Endodermal cell (in vitro differentiated cells): ENCODE measurements around the gene CORO6. TPM values are rescaled to one million over a fixed set of nuclear protein-coding genes. Genes with fewer than 3 reads are reported as not detected.

Experiments
- DNase-seq: peaks from one replicate; pipeline ENCODE4 v3.0.0-alpha.2; 2017
- H3K27ac ChIP-seq: 2 replicates; pipeline ENCODE4 v1.5.1; 2013; ENCODE audit warnings: mild to moderate bottlenecking, low read depth, low read length, moderate library complexity
- H3K27me3 ChIP-seq: 2 replicates; pipeline ENCODE4 v1.6.1; 2013; ENCODE audit warnings: mild to moderate bottlenecking, low read length, moderate library complexity; ENCODE audit not compliant: insufficient read depth, control insufficient read depth, poor library complexity, severe bottlenecking
- H3K36me3 ChIP-seq: 2 replicates; pipeline ENCODE4 v1.7.0; 2013; ENCODE audit warnings: mild to moderate bottlenecking, low read length, moderate library complexity; ENCODE audit not compliant: control insufficient read depth, insufficient read depth
- H3K4me1 ChIP-seq: one replicate; pipeline ENCODE4 v1.7.0; 2013; ENCODE audit warnings: low read length; ENCODE audit not compliant: control insufficient read depth, insufficient read depth
- H3K4me3 ChIP-seq: 2 replicates; pipeline ENCODE4 v1.5.1; 2013; ENCODE audit warnings: mild to moderate bottlenecking, low read length, moderate library complexity
- H3K9ac ChIP-seq: 2 replicates; pipeline ENCODE4 v1.6.1; 2013; ENCODE audit warnings: mild to moderate bottlenecking, low read length, moderate library complexity; ENCODE audit not compliant: poor library complexity, severe bottlenecking; ENCODE audit errors: extremely low read depth
- H3K9me3 ChIP-seq: 2 replicates; pipeline ENCODE4 v1.6.1; 2013; ENCODE audit warnings: mild to moderate bottlenecking, low read length, moderate library complexity; ENCODE audit not compliant: control insufficient read depth
- H3K27ac Mint-ChIP-seq: 2 replicates; pipeline ENCODE4 v1.8.0; 2020; ENCODE audit warnings: mixed read lengths
- H3K27me3 Mint-ChIP-seq: 2 replicates; pipeline ENCODE4 v1.8.0; 2021; ENCODE audit warnings: mild to moderate bottlenecking, mixed read lengths; ENCODE audit not compliant: insufficient read depth
- H3K36me3 Mint-ChIP-seq: 2 replicates; pipeline ENCODE4 v1.8.0; 2020; ENCODE audit warnings: low read depth, mixed read lengths
- H3K4me1 Mint-ChIP-seq: 2 replicates; pipeline ENCODE4 v1.8.0; 2020; ENCODE audit warnings: mixed read lengths
- H3K4me3 Mint-ChIP-seq: 2 replicates; pipeline ENCODE4 v1.8.0; 2020; ENCODE audit warnings: mild to moderate bottlenecking, moderate library complexity, mixed read lengths
- H3K9me3 Mint-ChIP-seq: 2 replicates; pipeline ENCODE4 v1.8.0; 2020; ENCODE audit warnings: mild to moderate bottlenecking, mixed read lengths
- CTCF ChIP-seq: fragments of 200-600 bp; sonication (generic); conservative IDR thresholded peaks from 2 replicates; pipeline ENCODE4 v1.5.0; 2021; ENCODE audit warnings: antibody characterized with exemption, mild to moderate bottlenecking
- WGBS, 2 experiments: methylation state at CpG; one replicate each; pipeline versions ENCODE4 v1.1.5 to v1.1.7; 2013; ENCODE audit warnings: missing lambda C conversion rate in 2 of 2, mixed read lengths in 1 of 2; ENCODE audit not compliant: insufficient coverage in 1 of 2, insufficient read length in 1 of 2; 5-methylcytosine and 5-hydroxymethylcytosine counted together
- total RNA-seq, 2 donors: library from RNA; stranded (reverse); fragmentation: NEBNext Ultra II Directional in 1 of 2; extraction: Animal tissue kit (Norgen Biotek cat#: 25700) in 1 of 2; gene quantifications; 2 replicates in 1 of 2; 3 replicates in 1 of 2; pipeline ENCODE4 v1.2.1, GENCODE V29; 2021

The CORO6 gene
- total RNA-seq, 2 donors from 2014 or later, result 0.86 to 1.00 TPM

- no peak overlapping the region for H3K27ac Mint-ChIP-seq
- WGBS, 2 experiments, result 72 to 86% methylated on average over 2 to 13 of the region's 13 CpGs
- Histone ChIP-seq H3K9me3 (no peaks in the 10 kb centered on the region), H3K4me3 (no peak overlapping the region), H3K36me3 (no peaks in the 10 kb centered on the region), H3K9ac (no peak overlapping the region), H3K4me1 (peaks cover 5% of the 10 kb centered on the region), H3K27me3 (peaks cover 12% of the 10 kb centered on the region), H3K27ac (no peak overlapping the region)
- H3K9me3 Mint-ChIP-seq, result no peaks in the 10 kb centered on the region
- peaks cover 33% of the 10 kb centered on the region for H3K27me3 Mint-ChIP-seq
- H3K4me3 Mint-ChIP-seq, result no peak overlapping the region
- peak; percentile 63 for DNase-seq
- no peak for TF ChIP-seq CTCF
- no peaks in the 10 kb centered on the region for H3K36me3 Mint-ChIP-seq
- peaks cover 3% of the 10 kb centered on the region for H3K4me1 Mint-ChIP-seq
These were observed 25.1 kb downstream of the CORO6 start for GRCh38 chr17:29597361-29598172.

GRCh38 chr17:29596811-29597210 is 25.9 kb downstream of the CORO6 start:
- H3K9me3 Mint-ChIP-seq, result no peaks in the 10 kb centered on the region
- peaks cover 7% of the 10 kb centered on the region for H3K4me1 Mint-ChIP-seq
- no peak overlapping the region for H3K9ac ChIP-seq
- H3K9me3 ChIP-seq, result no peaks in the 10 kb centered on the region
- H3K4me1 ChIP-seq, result peaks cover 5% of the 10 kb centered on the region
- peaks cover 39% of the 10 kb centered on the region for H3K27me3 Mint-ChIP-seq
- peaks cover 17% of the 10 kb centered on the region for H3K27me3 ChIP-seq
- TF ChIP-seq CTCF, result no peak
- no peak overlapping the region for H3K4me3 Mint-ChIP-seq
- H3K36me3 Mint-ChIP-seq, result no peaks in the 10 kb centered on the region
- no peak overlapping the region for H3K27ac ChIP-seq
- WGBS, 2 experiments, result 51 to 69% methylated on average over 6 to 9 of the region's 9 CpGs
- peak; percentile 62 for DNase-seq
- H3K36me3 ChIP-seq, result no peaks in the 10 kb centered on the region
- no peak overlapping the region for H3K27ac Mint-ChIP-seq
- H3K4me3 ChIP-seq, result no peak overlapping the region

GRCh38 chr17:29595943-29596774 is 26.6 kb downstream of the CORO6 start:
- no peak for TF ChIP-seq CTCF
- peaks cover 17% of the 10 kb centered on the region for H3K27me3 ChIP-seq
- H3K36me3 Mint-ChIP-seq, result no peaks in the 10 kb centered on the region
- H3K4me3 Mint-ChIP-seq, result no peak overlapping the region
- peaks cover 5% of the 10 kb centered on the region for H3K4me1 ChIP-seq
- H3K27ac Mint-ChIP-seq, result no peak overlapping the region
- no peaks in the 10 kb centered on the region for H3K9me3 ChIP-seq
- peaks cover 8% of the 10 kb centered on the region for H3K4me1 Mint-ChIP-seq
- no peaks in the 10 kb centered on the region for H3K36me3 ChIP-seq
- no peak overlapping the region for H3K9ac ChIP-seq
- no peaks in the 10 kb centered on the region for H3K9me3 Mint-ChIP-seq
- peaks cover 42% of the 10 kb centered on the region for H3K27me3 Mint-ChIP-seq
- no peak overlapping the region for H3K4me3 ChIP-seq
- 82 to 89% methylated on average over 3 to 12 of the region's 12 CpGs for WGBS, 2 experiments
- H3K27ac ChIP-seq, result no peak overlapping the region
- DNase-seq, result peak; percentile 46
